Kidney (tissue), 14 donors: ENCODE results near the gene ARHGEF28. TPM values are rescaled to one million over a fixed set of nuclear protein-coding genes. Genes with fewer than 3 reads are reported as not detected.

Source experiments
- DNase-seq, 5 donors: peaks; one replicate each; pipeline ENCODE4 v3.0.0-alpha.2; 2013 to 2020
- FAIRE-seq: peaks from 2 replicates; lab custom pipeline; 2012; peaks lifted over from hg19 to GRCh38; lab: Jason Lieb, UNC
- H3K27ac ChIP-seq, 2 donors: one replicate each; pipeline ENCODE4 v1.7.0; 2013; ENCODE audit warnings: low read depth in 2 of 2, low read length in 2 of 2, inconsistent platforms in 1 of 2
- H3K27me3 ChIP-seq: one replicate; pipeline ENCODE4 v1.7.1; 2013; ENCODE audit warnings: low read length, inconsistent platforms; ENCODE audit not compliant: control insufficient read depth, insufficient read depth
- H3K36me3 ChIP-seq, 3 donors: one replicate each; pipeline versions ENCODE4 v1.7.0 to v1.7.1; 2013; ENCODE audit warnings: low read length in 3 of 3, control low read depth in 1 of 3, inconsistent platforms in 1 of 3; ENCODE audit not compliant: insufficient read depth in 3 of 3, control insufficient read depth in 2 of 3
- H3K4me1 ChIP-seq, 3 donors: one replicate each; pipeline versions ENCODE4 v1.7.0 to v1.7.1; 2013; ENCODE audit warnings: low read length in 3 of 3, inconsistent platforms in 1 of 3, low read depth in 1 of 3; ENCODE audit not compliant: control insufficient read depth in 2 of 3, insufficient read depth in 2 of 3
- H3K4me3 ChIP-seq, 3 donors: one replicate each; pipeline versions ENCODE4 v1.7.0 to v1.8.1; 2013; ENCODE audit warnings: low read length in 3 of 3, control low read depth in 1 of 3, inconsistent platforms in 1 of 3
- H3K9ac ChIP-seq, 3 donors: one replicate each; pipeline versions ENCODE4 v1.7.0 to v1.7.1; 2013; ENCODE audit warnings: low read length in 3 of 3, control low read depth in 1 of 3, inconsistent platforms in 1 of 3
- H3K9me3 ChIP-seq, 3 donors: one replicate each; pipeline versions ENCODE4 v1.7.0 to v1.7.1; 2013; ENCODE audit warnings: low read length in 3 of 3, control low read depth in 1 of 3, inconsistent platforms in 1 of 3; ENCODE audit not compliant: control insufficient read depth in 2 of 3, insufficient read depth in 1 of 3
- CTCF ChIP-seq: IDR thresholded peaks from 3 replicates; pipeline ENCODE4 v1.5.1; 2012; ENCODE audit warnings: mild to moderate bottlenecking, moderate library complexity, borderline replicate concordance; ENCODE audit not compliant: insufficient read depth; ENCODE audit errors: extremely low read depth
- intact Hi-C: fragments of 100-400 bp; cut with DNase I; formaldehyde crosslinking; loops from one replicate; pipeline ENCODE4 v1.11.1; 2022
- polyA plus RNA-seq: library from polyadenylated mRNA; stranded (reverse); fragments of 350-450 nt; fragmentation: Illumina TruSeq; extraction: RNeasy Lipid Tissue Mini Kit (QIAGEN cat#74804); gene quantifications from one replicate; pipeline ENCODE4 v1.2.3, GENCODE V29; 2014; ENCODE audit warnings: low read depth, low replicate concordance; ENCODE audit not compliant: insufficient read depth
- total RNA-seq: library from RNA; stranded (reverse); fragmentation: NEBNext Ultra II Directional; extraction: Animal tissue kit (Norgen Biotek cat#: 25700); gene quantifications from one replicate; pipeline ENCODE4 v1.2.1, GENCODE V29; 2021
- donor health status: control.
- donor health status: control.
- donor health status: control.
- donor health status: control.
- donor health status: control.
- donor health status: DM: yes; HTN: yes; CAD: no.
- donor health status: Normal renal cell carcinoma (clear cell type).

Gene ARHGEF28
- total and polyA plus RNA-seq, 2 donors from 2014 or later = 21.9 to 66.3 TPM

- Histone ChIP-seq H3K4me1 (peaks cover 0 to 52% (median 46%) of the 10 kb centered on the region in 3 donors), H3K36me3 (peaks cover 0 to 6% (median 2%) of the 10 kb centered on the region in 3 donors), H3K9me3 (no peaks in the 10 kb centered on the region), H3K27me3 (no peaks in the 10 kb centered on the region), H3K4me3 (peak overlapping the region in 2 of 3 donors; percentile 21 to 23), H3K27ac (peak overlapping the region; percentile 72 to 78), H3K9ac (no peak overlapping the region)
- FAIRE-seq (no peak), DNase-seq (no peak)
- TF ChIP-seq CTCF = no peak
- intact Hi-C loops = no loop called here
Measured at GRCh38 chr5:73820326-73820725, 194.3 kb downstream of the ARHGEF28 start.

DNA sequence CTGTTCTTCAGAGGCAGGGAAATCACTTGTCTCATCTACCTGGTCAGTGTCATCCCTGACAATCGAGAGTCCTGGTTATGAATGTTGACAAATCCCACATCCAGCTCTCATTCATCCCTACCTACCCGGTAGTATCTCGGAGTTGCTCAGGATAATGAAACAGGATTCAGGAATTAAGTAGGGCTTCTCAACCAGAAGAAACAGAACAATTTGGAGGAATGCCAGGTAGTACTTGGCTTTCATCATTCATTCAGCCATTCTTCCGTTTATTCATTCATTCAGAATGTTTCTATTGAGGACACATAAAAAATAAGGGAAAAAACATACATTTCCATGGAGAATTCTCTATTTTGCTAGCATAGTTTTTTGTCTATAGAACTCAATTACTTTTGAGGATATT, 195.0 kb downstream of the ARHGEF28 start:
- Histone ChIP-seq H3K4me1 (peaks cover 2 to 59% (median 50%) of the 10 kb centered on the region in 3 donors), H3K36me3 (peaks cover 0 to 6% (median 2%) of the 10 kb centered on the region in 3 donors), H3K4me3 (peak overlapping the region in 2 of 3 donors; percentile 9 to 23), H3K9ac (no peak overlapping the region), H3K9me3 (no peaks in the 10 kb centered on the region), H3K27ac (peak overlapping the region; percentile 72 to 78), H3K27me3 (no peaks in the 10 kb centered on the region)
- intact Hi-C loops = no loop called here
- no peak for DNase-seq
- no peak for FAIRE-seq
- TF ChIP-seq CTCF = no peak

GRCh38 chr5:73822278-73822988, 196.4 kb downstream of the ARHGEF28 start:
- peak overlapping the region in 1 of 3 donors; percentile 35 for H3K9ac ChIP-seq
- no peak for FAIRE-seq
- peaks cover 0 to 6% (median 2%) of the 10 kb centered on the region in 3 donors for H3K36me3 ChIP-seq
- no peaks in the 10 kb centered on the region for H3K27me3 ChIP-seq
- no peak for TF ChIP-seq CTCF
- H3K9me3 ChIP-seq = no peaks in the 10 kb centered on the region
- H3K4me3 ChIP-seq = peak overlapping the region in 1 of 3 donors; percentile 20
- H3K4me1 ChIP-seq = peaks cover 2 to 73% (median 57%) of the 10 kb centered on the region in 3 donors
- DNase-seq = no peak
- H3K27ac ChIP-seq = peak overlapping the region; percentile 72 to 78
- intact Hi-C loops = no loop called here
